GM18861 (cell line): Measurements from ENCODE around the gene RAB11B.
"Not testable (repeated sequence)": the region's sequence is repeated elsewhere in the genome, so short reads cannot be mapped to it uniquely, and the experiment has no call there.

ENCODE experiments used
- ATAC-seq: cut with Tn5 transposase; IDR thresholded peaks from one replicate; pipeline ENCODE4 v1.9.1; 2021; ENCODE audit not compliant: unreplicated experiment

RAB11B gene

GRCh38 chr19:8389891-8390616, at the start of gene RAB11B:
Gene RAB11B, plus strand, starts transcription at chr19:8390360. Its CDS starts 57 bp downstream, at chr19:8390417.
- peak; percentile 84 for ATAC-seq

- not testable (repeated sequence) for ATAC-seq
Measured at GRCh38 chr19:8341504-8341903, 48.7 kb upstream of the RAB11B start.

GRCh38 chr19:8342316-8342683, 47.9 kb upstream of the RAB11B start:
- no peak for ATAC-seq

GRCh38 chr19:8342684-8343482, 47.3 kb upstream of the RAB11B start, which contains the start of gene KANK3:
Gene KANK3, minus strand, starts transcription at chr19:8343262. Its CDS starts 5,434 bp downstream, at chr19:8337828.
- ATAC-seq, result peak; percentile 77

- ATAC-seq, result no peak
Measured at GRCh38 chr19:8343483-8343844, 46.7 kb upstream of the RAB11B start.

- not testable (repeated sequence) for ATAC-seq
Measured at GRCh38 chr19:8349629-8350372, 40.4 kb upstream of the RAB11B start.

GRCh38 chr19:8352134-8352827, 37.9 kb upstream of the RAB11B start:
- ATAC-seq, result no peak

GRCh38 chr19:8352845-8353244, 37.3 kb upstream of the RAB11B start:
- not testable (repeated sequence) for ATAC-seq

GRCh38 chr19:8355631-8356402, 34.3 kb upstream of the RAB11B start:
- ATAC-seq, result no peak

- no peak for ATAC-seq
Measured at GRCh38 chr19:8357007-8357521, 33.1 kb upstream of the RAB11B start.

GRCh38 chr19:8358948-8359347, 31.2 kb upstream of the RAB11B start:
- no peak for ATAC-seq

- no peak for ATAC-seq
Measured at GRCh38 chr19:8360196-8360595, 30.0 kb upstream of the RAB11B start.

GRCh38 chr19:8361921-8362793, 28.0 kb upstream of the RAB11B start:
- no peak for ATAC-seq

- ATAC-seq, result no peak
Measured at GRCh38 chr19:8363803-8364771, 26.1 kb upstream of the RAB11B start, which contains the start of gene ANGPTL4. Gene ANGPTL4, plus strand, starts transcription at chr19:8364155. Its CDS starts 167 bp downstream, at chr19:8364322.

GRCh38 chr19:8366121-8366581, 24.0 kb upstream of the RAB11B start:
- ATAC-seq, result no peak

- no peak for ATAC-seq
Measured at GRCh38 chr19:8366961-8367326, 23.2 kb upstream of the RAB11B start.

GRCh38 chr19:8367327-8368001, 22.7 kb upstream of the RAB11B start:
- ATAC-seq, result no peak
